Skin epidermis (tissue), 12 donors: ENCODE measurements around the gene DPP8.
"Not testable (repeated sequence)": the region's sequence is repeated elsewhere in the genome, so short reads cannot be mapped to it uniquely, and the experiment has no call there.

ENCODE experiments used
- H3K27ac ChIP-seq, 21 experiments: fragments of 200-600 bp; sonication (generic) in 11 of 21; one replicate each; pipeline ENCODE4 v1.5.0; 2020; ENCODE audit warnings: mild to moderate bottlenecking in 3 of 21, inconsistent platforms in 2 of 21, moderate library complexity in 2 of 21
- H3K4me3 ChIP-seq, 7 experiments: fragments of 200-600 bp; sonication (generic) in 2 of 7; one replicate each; pipeline ENCODE4 v1.5.0; 2020; ENCODE audit warnings: inconsistent platforms in 2 of 7, mild to moderate bottlenecking in 2 of 7, moderate library complexity in 1 of 7

DPP8 gene

GRCh38 chr15:65409036-65409631, 108.4 kb downstream of the DPP8 start:
- H3K27ac ChIP-seq: peak overlapping the region in 11 of 21 experiments; percentile 22 to 78 (median 48)
- H3K4me3 ChIP-seq: no peak overlapping the region

DNA sequence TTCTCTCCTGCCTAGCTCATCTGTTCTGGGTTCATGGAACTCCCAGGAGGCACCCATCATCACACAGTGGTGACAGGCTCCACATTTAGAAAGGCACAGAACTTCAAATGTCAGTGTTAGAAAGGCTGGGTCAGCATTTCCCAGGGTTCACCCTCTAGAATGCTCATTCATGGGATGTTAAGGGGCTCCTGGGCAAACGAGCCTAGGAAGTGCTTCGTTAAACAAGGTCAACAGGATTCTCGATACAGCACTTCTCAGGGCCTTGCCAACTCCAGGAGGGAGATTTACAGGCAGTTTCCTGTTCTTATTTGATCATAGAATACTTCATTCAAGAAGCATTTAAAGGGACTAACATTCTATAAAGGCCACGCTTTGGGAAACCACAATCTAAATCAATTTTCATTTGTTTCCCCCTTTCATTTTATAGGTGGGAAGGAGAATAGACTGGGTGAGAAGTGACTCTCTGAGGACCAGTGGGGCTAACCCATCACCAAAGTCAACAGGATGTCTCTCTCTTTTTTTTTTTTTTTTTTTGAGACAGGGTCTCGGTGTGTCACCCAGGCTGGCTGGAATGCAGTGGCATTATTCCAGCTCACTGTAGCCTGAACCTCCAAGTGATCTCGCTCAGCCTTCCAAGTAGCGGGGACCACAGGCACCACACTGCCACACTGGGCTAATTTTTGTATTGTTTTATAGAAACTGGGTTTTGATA, 109.0 kb downstream of the DPP8 start:
- H3K4me3 ChIP-seq: no peak overlapping the region

DNA sequence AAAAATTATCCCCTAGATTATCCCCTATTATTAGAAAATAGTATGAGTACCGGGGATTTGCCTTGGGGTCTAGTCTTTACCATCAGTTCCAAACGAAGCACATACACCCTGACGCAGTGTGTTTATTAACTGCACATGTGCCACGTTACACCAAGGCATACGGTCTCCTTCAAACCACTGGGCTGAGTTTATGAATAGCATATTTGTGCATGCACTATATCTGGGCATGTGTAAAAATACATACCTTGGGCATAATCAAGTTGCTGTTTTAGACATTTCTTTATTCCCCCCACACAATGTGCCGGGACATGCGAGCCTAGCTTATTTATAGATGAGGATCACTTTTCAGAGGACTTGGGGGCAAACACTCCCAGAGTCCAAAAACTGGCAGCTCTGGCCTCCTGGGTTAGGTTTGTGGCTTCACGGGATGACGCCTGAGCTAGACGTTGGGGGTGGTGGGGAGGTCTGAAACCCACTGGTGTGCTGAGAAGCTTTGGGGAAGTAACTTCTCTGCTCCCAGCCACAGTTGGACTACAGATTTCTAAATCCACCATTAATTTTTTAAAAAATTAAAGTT, 111.0 kb downstream of the DPP8 start:
- Histone ChIP-seq H3K27ac (no peak overlapping the region), H3K4me3 (no peak overlapping the region)

More for the DNA sequence above, 109.0 kb downstream of the DPP8 start:
- H3K27ac ChIP-seq: peak overlapping the region in 11 of 21 experiments; percentile 22 to 78 (median 48)

GRCh38 chr15:65405791-65406423, 111.6 kb downstream of the DPP8 start:
- Histone ChIP-seq H3K27ac (no peak overlapping the region), H3K4me3 (no peak overlapping the region)

GRCh38 chr15:65404186-65404872, 113.2 kb downstream of the DPP8 start:
- no peak overlapping the region for H3K27ac ChIP-seq
- no peak overlapping the region for H3K4me3 ChIP-seq

DNA sequence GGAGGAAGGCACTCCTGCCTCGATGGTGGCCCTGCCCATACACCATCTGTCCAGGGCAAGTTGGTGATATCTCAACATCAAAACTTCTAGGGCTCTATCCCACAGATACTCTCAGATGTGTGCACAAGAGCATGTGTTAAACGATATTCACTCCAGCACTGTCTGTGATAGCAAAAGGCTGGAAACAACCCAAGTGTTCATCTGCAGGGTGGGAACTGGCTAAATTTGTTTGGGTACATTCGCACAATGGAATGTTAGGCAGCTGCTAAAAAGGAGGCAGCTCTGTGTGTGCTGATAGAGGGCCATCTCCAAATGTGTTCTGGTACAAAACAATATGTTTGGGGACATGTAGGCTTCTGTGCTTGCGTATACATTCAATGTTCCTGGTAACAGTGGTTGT, 114.5 kb downstream of the DPP8 start:
- no peak overlapping the region for H3K4me3 ChIP-seq
- no peak overlapping the region for H3K27ac ChIP-seq

DNA sequence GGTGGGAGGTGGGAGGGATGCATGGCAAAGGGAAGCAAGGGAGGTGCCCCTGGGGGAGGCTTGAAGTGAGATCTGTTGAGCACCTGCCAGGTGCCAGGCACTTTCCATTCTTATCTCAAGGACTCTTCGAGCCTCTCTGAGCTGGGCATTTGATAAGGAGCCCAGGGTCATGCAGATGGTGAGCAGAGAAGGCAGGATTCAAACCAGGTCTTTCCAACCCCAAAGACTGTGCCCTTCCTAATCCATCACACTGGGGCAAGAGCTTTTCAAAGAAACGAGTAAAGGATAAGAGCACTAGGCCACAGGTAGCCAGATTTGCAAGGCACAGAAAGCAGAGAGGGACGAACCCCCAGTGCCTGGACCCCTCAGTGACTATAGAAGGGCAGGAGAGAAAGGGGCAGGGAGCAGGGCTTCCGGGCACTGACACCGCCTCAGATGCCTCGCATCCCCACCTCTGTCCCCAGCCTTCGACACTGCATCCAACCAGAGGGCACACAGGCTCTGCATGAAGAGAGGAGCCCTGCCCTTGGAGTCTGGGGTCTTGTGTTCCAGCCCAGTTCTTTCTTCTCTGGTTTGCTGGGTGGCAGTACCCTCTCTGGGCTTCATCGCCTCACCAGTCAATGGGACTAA, 115.8 kb downstream of the DPP8 start:
- Histone ChIP-seq H3K27ac (no peak overlapping the region), H3K4me3 (no peak overlapping the region)

DNA sequence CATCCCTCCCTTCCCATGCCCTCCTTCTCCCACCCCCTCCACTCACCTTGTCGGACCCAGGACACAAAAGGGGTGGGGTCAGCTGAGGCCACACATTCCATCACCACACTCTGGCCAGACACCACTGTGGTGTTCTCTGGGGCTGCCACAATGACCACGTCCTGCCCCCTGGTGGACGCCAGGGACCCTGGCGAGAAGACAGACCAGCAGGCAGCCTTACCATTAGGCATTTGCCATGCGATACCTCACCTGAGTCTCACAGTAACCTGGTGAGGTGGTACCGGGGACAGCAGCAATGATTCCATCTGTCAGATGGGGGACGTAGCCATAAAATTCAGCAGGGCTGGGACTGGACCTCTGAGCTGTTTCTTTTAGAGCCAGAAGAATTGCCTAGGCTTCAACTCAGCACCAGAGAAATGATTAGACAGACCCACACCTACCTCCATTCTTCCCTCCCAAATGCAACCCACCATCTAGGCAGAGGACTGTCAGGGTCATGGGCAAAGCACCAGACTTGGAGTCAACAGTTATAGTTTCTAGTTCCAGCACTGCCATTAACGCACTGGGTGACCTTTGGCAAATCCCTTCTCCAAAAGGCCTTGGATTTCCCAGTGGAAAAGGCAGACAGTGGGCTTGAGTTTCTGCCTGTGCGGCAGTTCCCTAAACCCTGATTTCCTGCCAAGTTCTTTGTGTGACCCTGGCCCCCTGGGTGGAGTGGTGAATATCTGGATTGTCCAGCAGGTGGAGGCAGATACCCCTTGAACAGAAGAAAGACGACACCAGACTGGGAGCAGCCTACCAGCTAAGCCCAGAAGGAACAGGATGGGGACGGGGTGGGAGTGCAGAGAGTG, 116.5 kb downstream of the DPP8 start:
- Histone ChIP-seq H3K27ac (peak overlapping the region in 1 of 21 experiments; percentile 20), H3K4me3 (no peak overlapping the region)

DNA sequence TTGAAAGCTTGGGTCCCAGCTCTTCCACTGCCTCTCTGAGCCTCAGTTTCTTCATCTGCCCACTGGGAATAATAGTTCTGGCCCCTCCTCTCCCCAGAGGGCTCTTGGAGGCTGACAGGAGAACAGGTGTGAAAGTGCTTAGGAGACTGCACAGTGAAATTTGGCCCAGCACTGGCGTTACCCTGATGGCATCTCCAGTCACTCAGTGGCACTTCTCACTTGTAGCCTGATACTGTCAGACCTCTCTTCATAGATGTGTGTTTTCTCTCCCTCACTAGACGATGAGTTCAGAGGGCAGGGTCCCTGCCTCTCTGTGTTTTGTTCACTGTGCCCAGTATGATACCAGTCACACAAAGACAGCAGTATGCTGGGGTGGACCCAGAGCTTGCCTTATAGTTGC, 117.5 kb downstream of the DPP8 start:
- Histone ChIP-seq H3K27ac (no peak overlapping the region), H3K4me3 (no peak overlapping the region)

DNA sequence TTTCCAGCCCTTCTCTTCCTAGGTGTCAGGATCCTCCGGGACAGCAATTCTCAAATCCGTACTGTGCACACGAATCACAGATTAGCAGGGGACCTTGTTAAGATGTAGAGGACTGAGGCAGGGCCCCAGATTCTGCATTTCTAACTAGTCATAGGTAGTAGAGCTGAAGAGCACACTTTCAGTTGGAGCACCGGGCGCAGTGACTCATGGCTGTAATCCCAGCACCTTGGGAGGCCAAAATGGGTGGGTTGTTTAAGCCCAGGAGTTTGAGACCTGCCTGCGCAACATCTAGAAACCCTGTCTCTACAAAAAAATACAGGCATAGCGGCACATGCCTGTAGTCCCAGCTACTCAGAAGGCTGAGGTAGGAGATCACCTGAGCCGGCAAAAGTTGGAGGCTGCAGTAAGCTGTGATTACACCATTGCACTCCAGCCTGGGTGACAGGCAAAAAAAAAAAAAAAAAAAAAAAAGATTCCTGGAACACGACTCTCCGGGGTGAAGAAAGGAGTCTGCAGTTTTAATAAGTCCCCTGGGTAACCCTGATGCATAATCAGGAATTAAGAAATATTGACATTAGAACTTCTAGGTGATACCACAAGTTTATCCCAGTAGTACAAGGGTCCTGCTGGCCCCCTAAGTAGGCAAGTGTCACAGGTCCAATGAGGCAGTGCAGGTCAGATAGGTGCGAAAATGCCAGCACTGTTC, 118.3 kb downstream of the DPP8 start:
- H3K4me3 ChIP-seq: no peak overlapping the region
- H3K27ac ChIP-seq: no peak overlapping the region

DNA sequence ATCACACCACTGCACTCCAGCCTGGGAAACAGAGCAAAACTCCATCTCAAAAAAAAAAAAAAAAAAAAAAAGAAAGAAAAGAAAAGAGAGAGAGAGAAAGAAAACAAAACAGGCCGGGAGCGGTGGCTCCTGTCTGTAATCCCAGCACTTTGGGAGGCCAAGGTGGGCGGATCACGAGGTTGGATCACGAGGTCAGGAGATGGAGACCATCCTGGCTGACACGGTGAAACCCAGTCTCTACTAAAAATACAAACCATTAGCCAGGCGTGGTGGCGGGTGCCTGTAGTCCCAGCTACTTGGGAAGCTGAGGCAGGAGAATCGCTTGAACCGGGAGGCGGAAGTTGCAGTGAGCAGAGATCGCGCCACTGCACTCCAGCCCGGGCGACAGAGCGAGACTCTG, 119.0 kb downstream of the DPP8 start:
- H3K27ac ChIP-seq, H3K4me3 ChIP-seq: not testable (repeated sequence)

GRCh38 chr15:65396965-65397317, 120.5 kb downstream of the DPP8 start:
- no peak overlapping the region for H3K27ac ChIP-seq
- no peak overlapping the region for H3K4me3 ChIP-seq

DNA sequence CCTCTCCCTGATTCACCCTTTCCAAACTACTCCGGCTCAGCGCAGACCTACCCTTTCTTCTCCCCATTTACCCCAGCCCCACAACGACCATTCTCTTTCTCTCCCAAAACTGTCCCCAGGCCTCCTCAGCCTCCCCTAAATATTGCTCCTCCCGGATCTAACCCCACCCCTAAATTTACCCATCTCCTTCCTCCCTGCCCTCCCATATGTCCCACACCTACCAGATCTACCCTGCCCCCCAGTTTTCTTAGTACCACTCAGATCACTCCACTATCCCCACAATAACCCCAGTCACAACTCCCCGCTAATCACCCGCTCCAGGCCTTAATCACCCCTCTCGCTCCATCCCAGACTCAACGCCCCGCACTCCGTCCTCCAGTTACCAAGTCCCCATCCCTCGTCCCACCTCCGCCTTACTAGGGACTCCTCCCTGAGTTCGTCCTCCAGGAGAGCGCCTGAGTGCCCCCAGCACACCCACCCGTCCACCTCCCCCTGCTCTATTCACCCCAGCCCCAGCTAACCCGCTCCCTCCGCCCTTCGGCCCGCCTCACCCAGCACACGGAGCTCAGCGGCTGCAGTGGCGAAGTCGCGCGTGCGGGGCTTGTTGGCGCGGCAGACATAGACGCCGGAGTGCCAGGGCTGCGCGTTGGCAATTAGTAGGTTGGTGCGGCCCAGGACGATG, 121.1 kb downstream of the DPP8 start:
- H3K27ac ChIP-seq: no peak overlapping the region
- H3K4me3 ChIP-seq: no peak overlapping the region

DNA sequence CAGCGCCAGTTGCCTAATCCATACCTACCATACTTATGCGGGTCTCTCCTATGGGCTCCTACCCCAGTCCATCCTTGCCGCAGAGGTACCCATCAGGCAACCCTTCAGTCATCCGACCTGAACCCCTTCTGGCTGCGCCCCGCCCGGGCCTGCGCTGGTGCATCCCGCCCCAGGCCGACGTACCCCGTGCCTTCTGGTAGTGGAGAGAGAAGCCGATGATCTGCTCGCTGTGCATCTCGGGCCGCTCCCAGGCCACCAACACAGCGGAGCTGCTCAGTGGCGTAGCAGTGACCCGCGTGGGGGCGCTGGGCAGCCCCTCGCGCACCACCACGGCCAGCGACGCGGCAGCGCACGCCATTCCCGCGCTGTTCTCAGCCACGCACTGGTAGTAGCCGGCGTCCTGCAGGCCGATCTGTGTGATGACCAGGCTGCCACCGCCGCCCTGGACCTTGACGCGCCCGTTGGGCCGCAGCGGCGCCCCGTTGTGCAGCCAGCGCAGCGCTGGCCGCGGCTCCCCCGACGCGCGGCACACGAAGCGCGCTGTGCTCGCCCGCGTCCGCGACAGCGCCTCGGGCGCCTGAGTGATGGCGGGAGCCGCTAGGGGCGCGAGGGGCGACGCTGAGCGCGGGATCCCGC, 121.8 kb downstream of the DPP8 start:
- no peak overlapping the region for H3K27ac ChIP-seq
- H3K4me3 ChIP-seq: no peak overlapping the region

GRCh38 chr15:65394936-65395335, 122.6 kb downstream of the DPP8 start:
- Histone ChIP-seq H3K4me3 (no peak overlapping the region), H3K27ac (no peak overlapping the region)

- Histone ChIP-seq H3K4me3 (no peak overlapping the region), H3K27ac (no peak overlapping the region)
These were observed 123.2 kb downstream of the DPP8 start for GRCh38 chr15:65394280-65394789.

DNA sequence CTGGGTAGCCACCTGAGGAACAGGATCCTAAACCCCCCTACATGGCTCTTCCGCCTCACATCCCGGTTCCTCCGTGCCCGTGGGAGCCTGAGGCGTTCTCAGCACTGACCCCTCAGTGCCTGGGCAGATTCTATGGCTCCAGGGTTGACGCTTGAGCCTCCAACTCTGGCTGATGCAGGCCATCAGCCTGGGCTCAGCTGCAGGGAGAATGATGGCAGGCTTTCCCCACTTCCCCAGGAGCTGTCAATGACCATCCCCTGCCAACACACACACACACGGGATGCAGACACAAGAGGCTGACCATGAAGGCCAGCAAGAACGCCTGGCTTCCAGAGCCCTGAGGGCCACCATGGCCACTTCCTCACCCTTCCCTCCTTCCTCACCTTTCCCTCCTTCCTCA, 123.9 kb downstream of the DPP8 start:
- no peak overlapping the region for H3K27ac ChIP-seq
- H3K4me3 ChIP-seq: no peak overlapping the region
